CD14-positive monocyte (primary cell): Measurements from ENCODE around the gene LSS. TPM values are rescaled to one million over a fixed set of nuclear protein-coding genes. Genes with fewer than 3 reads are reported as not detected.

ENCODE experiments used
- DNase-seq, 3 donors: peaks; one replicate each; pipeline ENCODE4 v3.0.0-alpha.2; 2011 to 2022
- H2AFZ ChIP-seq: 2 replicates; pipeline ENCODE4 v1.6.0; 2012; ENCODE audit warnings: mild to moderate bottlenecking, low read depth, low read length, inconsistent platforms; ENCODE audit not compliant: insufficient read depth, poor library complexity, severe bottlenecking
- H3K27ac ChIP-seq, 2 donors: 1 replicate in 1 of 2; 2 replicates in 1 of 2; pipeline ENCODE4 v1.5.1; 2012 to 2013; ENCODE audit warnings: low read length in 2 of 2, control low read depth in 1 of 2, inconsistent platforms in 1 of 2, low read depth in 1 of 2, mild to moderate bottlenecking in 1 of 2
- H3K27me3 ChIP-seq, 2 donors: one replicate each; pipeline versions ENCODE4 v1.6.0 to v1.6.1; 2011 to 2013; ENCODE audit warnings: low read length in 2 of 2; ENCODE audit not compliant: control insufficient read depth in 2 of 2, insufficient read depth in 2 of 2
- H3K36me3 ChIP-seq, 2 donors: replicated peaks in 1 of 2; 1 replicate in 1 of 2; 2 replicates in 1 of 2; pipeline versions ENCODE4 v1.5.1 to v1.6.1; 2012 to 2013; ENCODE audit warnings: low read length in 2 of 2, control low read depth in 1 of 2, inconsistent platforms in 1 of 2, mild to moderate bottlenecking in 1 of 2; ENCODE audit not compliant: insufficient read depth in 2 of 2, control insufficient read depth in 1 of 2
- H3K4me1 ChIP-seq, 2 donors: 1 replicate in 1 of 2; 2 replicates in 1 of 2; pipeline versions ENCODE4 v1.5.1 to v1.6.1; 2012 to 2013; ENCODE audit warnings: low read length in 2 of 2, control low read depth in 1 of 2, inconsistent platforms in 1 of 2, mild to moderate bottlenecking in 1 of 2, moderate library complexity in 1 of 2; ENCODE audit not compliant: insufficient read depth in 2 of 2, control insufficient read depth in 1 of 2
- H3K4me2 ChIP-seq: replicated peaks from 2 replicates; pipeline ENCODE3; 2012; ENCODE audit warnings: low read length, moderate library complexity, mild to moderate bottlenecking; ENCODE audit not compliant: poor library complexity, severe bottlenecking; ENCODE audit errors: extremely low read depth
- H3K4me3 ChIP-seq, 3 experiments: fragments of 200-600 bp in 1 of 3; sonication (generic) in 1 of 3; replicated peaks in 1 of 3; 1 replicate in 2 of 3; 2 replicates in 1 of 3; pipeline ENCODE4 v1.5.1; 2011 to 2013; ENCODE audit warnings: low read length in 3 of 3, mild to moderate bottlenecking in 3 of 3, control low read depth in 2 of 3, low read depth in 2 of 3, inconsistent platforms in 1 of 3, moderate library complexity in 1 of 3
- H3K79me2 ChIP-seq: 2 replicates; pipeline ENCODE4 v1.6.0; 2012; ENCODE audit warnings: mild to moderate bottlenecking, control low read depth, inconsistent platforms, low read length, moderate library complexity; ENCODE audit not compliant: insufficient read depth
- H3K9ac ChIP-seq: 2 replicates; pipeline ENCODE4 v1.6.0; 2017; ENCODE audit warnings: low read length, mild to moderate bottlenecking; ENCODE audit not compliant: insufficient read depth, poor library complexity, severe bottlenecking
- H3K9me3 ChIP-seq, 2 donors: replicated peaks in 1 of 2; 1 replicate in 1 of 2; 2 replicates in 1 of 2; pipeline versions ENCODE4 v1.5.1 to v1.6.1; 2012 to 2013; ENCODE audit warnings: low read length in 2 of 2, control low read depth in 1 of 2; ENCODE audit not compliant: control insufficient read depth in 1 of 2, insufficient read depth in 1 of 2
- H4K20me1 ChIP-seq: 2 replicates; pipeline ENCODE4 v1.6.0; 2012; ENCODE audit warnings: mild to moderate bottlenecking, low read length, control low read depth, moderate library complexity; ENCODE audit not compliant: insufficient read depth
- H3K27ac Mint-ChIP-seq, 7 donors: one replicate each; pipeline ENCODE4 v1.8.0; 2020; ENCODE audit warnings: mild to moderate bottlenecking in 7 of 7, mixed read lengths in 7 of 7, moderate library complexity in 6 of 7, inconsistent platforms in 2 of 7
- H3K27me3 Mint-ChIP-seq, 3 donors: one replicate each; pipeline ENCODE4 v1.8.0; 2021 to 2022; ENCODE audit warnings: low read depth in 3 of 3, mild to moderate bottlenecking in 3 of 3, mixed read lengths in 3 of 3, moderate library complexity in 3 of 3, inconsistent platforms in 1 of 3
- H3K36me3 Mint-ChIP-seq, 2 donors: one replicate each; pipeline ENCODE4 v1.8.0; 2020; ENCODE audit warnings: mixed read lengths in 2 of 2, inconsistent platforms in 1 of 2, mild to moderate bottlenecking in 1 of 2
- H3K4me1 Mint-ChIP-seq: one replicate; pipeline ENCODE4 v1.8.0; 2020; ENCODE audit warnings: mild to moderate bottlenecking, mixed read lengths
- H3K4me3 Mint-ChIP-seq, 2 donors: one replicate each; pipeline ENCODE4 v1.8.0; 2020; ENCODE audit warnings: mild to moderate bottlenecking in 2 of 2, mixed read lengths in 2 of 2, moderate library complexity in 1 of 2
- H3K9me3 Mint-ChIP-seq, 7 donors: one replicate each; pipeline ENCODE4 v1.8.0; 2020 to 2022; ENCODE audit warnings: mixed read lengths in 7 of 7, mild to moderate bottlenecking in 6 of 7, moderate library complexity in 6 of 7, inconsistent platforms in 2 of 7
- CTCF ChIP-seq: fragments of 200-600 bp; IDR thresholded peaks from one replicate; pipeline ENCODE4 v1.8.0; 2022; ENCODE audit warnings: antibody characterized with exemption, mild to moderate bottlenecking
- WGBS: methylation state at CpG from one replicate; pipeline ENCODE4 v1.1.5; 2013; ENCODE audit warnings: missing lambda C conversion rate; ENCODE audit not compliant: insufficient coverage; 5-methylcytosine and 5-hydroxymethylcytosine counted together
- intact Hi-C, 2 donors: fragments of 100-400 bp; cut with micrococcal nuclease; formaldehyde crosslinking; loops; one replicate each; pipeline versions ENCODE4 v1.15.0 to v1.15.1; 2023
- polyA plus RNA-seq, 3 donors: library from polyadenylated mRNA; depleted of rRNA in 1 of 3; unstranded in 2 of 3; stranded (reverse) in 1 of 3; fragments of 300-500 nt in 2 of 3; fragments of >200 nt in 1 of 3; fragmentation: Illumina TruSeq in 2 of 3; gene quantifications; 1 replicate in 2 of 3; 2 replicates in 1 of 3; pipeline ENCODE4 v1.2.3, GENCODE V29; 2012 to 2021

LSS gene
- polyA plus RNA-seq, 3 donors = 4.1 to 20.0 (median 4.9) TPM

GRCh38 chr21:46218906-46219590 lies 9.5 kb downstream of the LSS start:
- no peak overlapping the region for H3K4me3 Mint-ChIP-seq
- intact Hi-C loops = no loop called here
- peaks cover 0 to 16% of the 10 kb centered on the region in 2 donors for H3K36me3 ChIP-seq

More at GRCh38 chr21:46218906-46219590, 9.5 kb downstream of the LSS start:
- DNase-seq = no peak
- no peaks in the 10 kb centered on the region for H4K20me1 ChIP-seq
- H3K4me3 ChIP-seq = no peak overlapping the region
- no peaks in the 10 kb centered on the region for H3K9me3 Mint-ChIP-seq
- TF ChIP-seq CTCF = no peak
- H3K36me3 Mint-ChIP-seq = peaks cover 19 to 26% of the 10 kb centered on the region in 2 donors
- no peak overlapping the region for H3K27ac ChIP-seq
- 87% methylated on average over 13 of the region's 16 CpGs for WGBS
- no peak overlapping the region for H3K9ac ChIP-seq
- H3K27me3 ChIP-seq = no peaks in the 10 kb centered on the region
- H3K27me3 Mint-ChIP-seq = peaks cover 0 to 1% (median 0%) of the 10 kb centered on the region in 3 donors
- no peak overlapping the region for H3K4me2 ChIP-seq
- H3K27ac Mint-ChIP-seq = peak overlapping the region in 2 of 7 donors; percentile 3 to 78
- H3K4me1 Mint-ChIP-seq = no peaks in the 10 kb centered on the region
- no peaks in the 10 kb centered on the region for H3K9me3 ChIP-seq
- no peaks in the 10 kb centered on the region for H3K79me2 ChIP-seq
- no peaks in the 10 kb centered on the region for H3K4me1 ChIP-seq
- no peak overlapping the region for H2AFZ ChIP-seq
